Neural cell (in vitro differentiated cells): ENCODE results near the gene MINDY3. TPM values are rescaled to one million over a fixed set of nuclear protein-coding genes. Genes with fewer than 3 reads are reported as not detected.

Experiments
- H2AFZ ChIP-seq: fragments of 200-600, 300-800 bp; sonication (generic), shearing (Covaris generic); 2 replicates; pipeline ENCODE4 v1.6.0; 2014; ENCODE audit warnings: low read depth, mild to moderate bottlenecking, antibody characterized with exemption, low read length, moderate library complexity
- H3F3A ChIP-seq: fragments of 200-600 bp; shearing (Covaris generic); 2 replicates; pipeline ENCODE4 v1.6.1; 2016; ENCODE audit warnings: mild to moderate bottlenecking, moderate library complexity, mixed read lengths, antibody characterized with exemption, low read length; ENCODE audit not compliant: insufficient read depth, poor library complexity, severe bottlenecking
- H3K27ac ChIP-seq: fragments of 200-600, 300-800 bp; sonication (generic), shearing (Covaris generic); 2 replicates; pipeline ENCODE4 v1.5.1; 2014; ENCODE audit warnings: mild to moderate bottlenecking, low read length, moderate library complexity
- H3K27me3 ChIP-seq: fragments of 300-800, 200-600 bp; sonication (generic), shearing (Covaris generic); 2 replicates; pipeline ENCODE4 v1.6.0; 2014; ENCODE audit warnings: mild to moderate bottlenecking, low read depth, low read length, moderate library complexity; ENCODE audit not compliant: insufficient read depth
- H3K36me3 ChIP-seq: fragments of 300-800, 200-600 bp; sonication (generic), shearing (Covaris generic); 2 replicates; pipeline ENCODE4 v1.5.1; 2014; ENCODE audit warnings: mild to moderate bottlenecking, antibody characterized with exemption, low read length, moderate library complexity; ENCODE audit not compliant: insufficient read depth
- H3K4me2 ChIP-seq: fragments of 300-800, 200-600 bp; sonication (generic), shearing (Covaris generic); 2 replicates; pipeline ENCODE4 v1.6.0; 2014; ENCODE audit warnings: mild to moderate bottlenecking, low read length
- H3K4me3 ChIP-seq: fragments of 300-800, 200-600 bp; sonication (generic), shearing (Covaris generic); 2 replicates; pipeline ENCODE4 v1.5.1; 2014; ENCODE audit warnings: mild to moderate bottlenecking, low read length, moderate library complexity
- H3K79me2 ChIP-seq: fragments of 200-600 bp; shearing (Covaris generic); replicated peaks from 2 replicates; pipeline ENCODE4 v1.6.0; 2014; ENCODE audit warnings: mild to moderate bottlenecking, low read length, moderate library complexity; ENCODE audit not compliant: insufficient read depth
- H3K9ac ChIP-seq: fragments of 300-800, 200-600 bp; sonication (generic), shearing (Covaris generic); 2 replicates; pipeline ENCODE4 v1.6.1; 2016; ENCODE audit warnings: mild to moderate bottlenecking, low read length, mixed read lengths
- H3K9me2 ChIP-seq: fragments of 200-600 bp; shearing (Covaris generic); 2 replicates; pipeline ENCODE4 v1.6.1; 2016; ENCODE audit warnings: mild to moderate bottlenecking, low read length, mixed read lengths; ENCODE audit not compliant: insufficient read depth
- H3K9me3 ChIP-seq: fragments of 200-600, 300-800 bp; sonication (generic), shearing (Covaris generic); 2 replicates; pipeline ENCODE4 v1.6.1; 2016; ENCODE audit warnings: mild to moderate bottlenecking, mixed run types, low read length, moderate library complexity, mixed read lengths
- H4K20me1 ChIP-seq: fragments of 200-600 bp; shearing (Covaris generic); 2 replicates; pipeline ENCODE4 v1.6.1; 2016; ENCODE audit warnings: mild to moderate bottlenecking, mixed run types; ENCODE audit not compliant: insufficient read depth
- EP300 ChIP-seq: fragments of 450-650 bp; conservative IDR thresholded peaks from 2 replicates; pipeline ENCODE4 v1.6.1; 2014; ENCODE audit warnings: antibody characterized with exemption, mild to moderate bottlenecking, moderate library complexity; ENCODE audit not compliant: poor library complexity, severe bottlenecking
- EZH2 ChIP-seq: fragments of 200-600, 300-800 bp; shearing (Covaris generic), sonication (generic); IDR thresholded peaks from 2 replicates; pipeline ENCODE4 v1.6.1; 2014; ENCODE audit warnings: antibody characterized with exemption, low read length, borderline replicate concordance, mild to moderate bottlenecking; ENCODE audit not compliant: insufficient read depth, poor library complexity, severe bottlenecking
- MXI1 ChIP-seq: fragments of 450-650 bp; conservative IDR thresholded peaks from 2 replicates; pipeline ENCODE4 v1.6.1; 2014; ENCODE audit warnings: antibody characterized with exemption, mild to moderate bottlenecking; ENCODE audit not compliant: poor library complexity, severe bottlenecking
- POLR2AphosphoS5 ChIP-seq: IDR thresholded peaks from 2 replicates; pipeline ENCODE4 v1.6.1; 2012
- RAD21 ChIP-seq: fragments of 450-650 bp; conservative IDR thresholded peaks from 2 replicates; pipeline ENCODE4 v1.6.1; 2014; ENCODE audit warnings: antibody characterized with exemption, mild to moderate bottlenecking, moderate library complexity
- SMC3 ChIP-seq: fragments of 450-650 bp; conservative IDR thresholded peaks from 2 replicates; pipeline ENCODE4 v1.6.1; 2014; ENCODE audit warnings: antibody characterized with exemption, mild to moderate bottlenecking, moderate library complexity; ENCODE audit not compliant: poor library complexity
- TAF1 ChIP-seq: IDR thresholded peaks from 2 replicates; pipeline ENCODE4 v1.6.1; 2012; ENCODE audit warnings: low read depth
- polyA plus RNA-seq: library from polyadenylated mRNA; depleted of rRNA; stranded (reverse); fragments of >200 nt; gene quantifications from 2 replicates; pipeline ENCODE4 v1.2.3, GENCODE V29; 2014
- TF ChIP-seq, protein P1 (sequence below): IDR thresholded peaks from 2 replicates; pipeline ENCODE4 v1.6.1; 2012; ENCODE audit warnings: borderline replicate concordance
- TF ChIP-seq, protein P2 (sequence below): fragments of 450-650 bp; IDR thresholded peaks from 2 replicates; pipeline ENCODE4 v1.5.1; 2014; ENCODE audit warnings: antibody characterized with exemption, mild to moderate bottlenecking, moderate library complexity; ENCODE audit not compliant: poor library complexity, severe bottlenecking

The MINDY3 gene
- polyA plus RNA-seq, 1 donor from 2014 or later, result 56.5 TPM

DNA sequence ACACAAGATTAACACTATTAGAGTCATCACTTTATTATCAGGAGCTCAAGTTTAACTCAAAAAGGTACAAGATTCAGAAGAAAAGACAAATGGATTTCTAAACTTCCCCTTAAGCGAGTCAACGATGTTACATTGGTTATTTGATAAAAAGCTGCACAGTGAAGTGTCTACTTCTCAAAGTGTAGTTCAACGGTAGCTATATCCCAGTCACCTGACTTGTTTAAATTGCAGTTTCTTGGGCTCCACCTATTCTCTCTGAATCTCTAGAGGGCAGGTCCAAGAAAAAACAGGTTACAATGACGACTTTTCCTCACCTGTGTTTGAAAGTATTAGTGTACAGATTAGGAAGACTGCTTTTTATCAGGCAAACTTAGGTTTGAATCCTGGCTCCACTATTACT lies 16.6 kb downstream of the MINDY3 start:
- H3K36me3 ChIP-seq, result no peaks in the 10 kb centered on the region
- TF ChIP-seq, protein P1, sequence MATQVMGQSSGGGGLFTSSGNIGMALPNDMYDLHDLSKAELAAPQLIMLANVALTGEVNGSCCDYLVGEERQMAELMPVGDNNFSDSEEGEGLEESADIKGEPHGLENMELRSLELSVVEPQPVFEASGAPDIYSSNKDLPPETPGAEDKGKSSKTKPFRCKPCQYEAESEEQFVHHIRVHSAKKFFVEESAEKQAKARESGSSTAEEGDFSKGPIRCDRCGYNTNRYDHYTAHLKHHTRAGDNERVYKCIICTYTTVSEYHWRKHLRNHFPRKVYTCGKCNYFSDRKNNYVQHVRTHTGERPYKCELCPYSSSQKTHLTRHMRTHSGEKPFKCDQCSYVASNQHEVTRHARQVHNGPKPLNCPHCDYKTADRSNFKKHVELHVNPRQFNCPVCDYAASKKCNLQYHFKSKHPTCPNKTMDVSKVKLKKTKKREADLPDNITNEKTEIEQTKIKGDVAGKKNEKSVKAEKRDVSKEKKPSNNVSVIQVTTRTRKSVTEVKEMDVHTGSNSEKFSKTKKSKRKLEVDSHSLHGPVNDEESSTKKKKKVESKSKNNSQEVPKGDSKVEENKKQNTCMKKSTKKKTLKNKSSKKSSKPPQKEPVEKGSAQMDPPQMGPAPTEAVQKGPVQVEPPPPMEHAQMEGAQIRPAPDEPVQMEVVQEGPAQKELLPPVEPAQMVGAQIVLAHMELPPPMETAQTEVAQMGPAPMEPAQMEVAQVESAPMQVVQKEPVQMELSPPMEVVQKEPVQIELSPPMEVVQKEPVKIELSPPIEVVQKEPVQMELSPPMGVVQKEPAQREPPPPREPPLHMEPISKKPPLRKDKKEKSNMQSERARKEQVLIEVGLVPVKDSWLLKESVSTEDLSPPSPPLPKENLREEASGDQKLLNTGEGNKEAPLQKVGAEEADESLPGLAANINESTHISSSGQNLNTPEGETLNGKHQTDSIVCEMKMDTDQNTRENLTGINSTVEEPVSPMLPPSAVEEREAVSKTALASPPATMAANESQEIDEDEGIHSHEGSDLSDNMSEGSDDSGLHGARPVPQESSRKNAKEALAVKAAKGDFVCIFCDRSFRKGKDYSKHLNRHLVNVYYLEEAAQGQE, result no peak
- TF ChIP-seq EP300 (no peak), EZH2 (no peak), MXI1 (no peak), TAF1 (no peak), RAD21 (no peak), SMC3 (no peak), POLR2AphosphoS5 (no peak)
- TF ChIP-seq, protein P2, sequence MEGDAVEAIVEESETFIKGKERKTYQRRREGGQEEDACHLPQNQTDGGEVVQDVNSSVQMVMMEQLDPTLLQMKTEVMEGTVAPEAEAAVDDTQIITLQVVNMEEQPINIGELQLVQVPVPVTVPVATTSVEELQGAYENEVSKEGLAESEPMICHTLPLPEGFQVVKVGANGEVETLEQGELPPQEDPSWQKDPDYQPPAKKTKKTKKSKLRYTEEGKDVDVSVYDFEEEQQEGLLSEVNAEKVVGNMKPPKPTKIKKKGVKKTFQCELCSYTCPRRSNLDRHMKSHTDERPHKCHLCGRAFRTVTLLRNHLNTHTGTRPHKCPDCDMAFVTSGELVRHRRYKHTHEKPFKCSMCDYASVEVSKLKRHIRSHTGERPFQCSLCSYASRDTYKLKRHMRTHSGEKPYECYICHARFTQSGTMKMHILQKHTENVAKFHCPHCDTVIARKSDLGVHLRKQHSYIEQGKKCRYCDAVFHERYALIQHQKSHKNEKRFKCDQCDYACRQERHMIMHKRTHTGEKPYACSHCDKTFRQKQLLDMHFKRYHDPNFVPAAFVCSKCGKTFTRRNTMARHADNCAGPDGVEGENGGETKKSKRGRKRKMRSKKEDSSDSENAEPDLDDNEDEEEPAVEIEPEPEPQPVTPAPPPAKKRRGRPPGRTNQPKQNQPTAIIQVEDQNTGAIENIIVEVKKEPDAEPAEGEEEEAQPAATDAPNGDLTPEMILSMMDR, result no peak
- H3K4me2 ChIP-seq, result no peak overlapping the region
- H3K9me2 ChIP-seq, result no peaks in the 10 kb centered on the region
- H3K27ac ChIP-seq, result no peak overlapping the region
- H3K9ac ChIP-seq, result no peak overlapping the region
- H3K9me3 ChIP-seq, result no peaks in the 10 kb centered on the region
- no peak overlapping the region for H2AFZ ChIP-seq
- no peaks in the 10 kb centered on the region for H3F3A ChIP-seq
- no peaks in the 10 kb centered on the region for H4K20me1 ChIP-seq
- no peaks in the 10 kb centered on the region for H3K27me3 ChIP-seq
- peaks cover 3% of the 10 kb centered on the region for H3K79me2 ChIP-seq
- no peak overlapping the region for H3K4me3 ChIP-seq

DNA sequence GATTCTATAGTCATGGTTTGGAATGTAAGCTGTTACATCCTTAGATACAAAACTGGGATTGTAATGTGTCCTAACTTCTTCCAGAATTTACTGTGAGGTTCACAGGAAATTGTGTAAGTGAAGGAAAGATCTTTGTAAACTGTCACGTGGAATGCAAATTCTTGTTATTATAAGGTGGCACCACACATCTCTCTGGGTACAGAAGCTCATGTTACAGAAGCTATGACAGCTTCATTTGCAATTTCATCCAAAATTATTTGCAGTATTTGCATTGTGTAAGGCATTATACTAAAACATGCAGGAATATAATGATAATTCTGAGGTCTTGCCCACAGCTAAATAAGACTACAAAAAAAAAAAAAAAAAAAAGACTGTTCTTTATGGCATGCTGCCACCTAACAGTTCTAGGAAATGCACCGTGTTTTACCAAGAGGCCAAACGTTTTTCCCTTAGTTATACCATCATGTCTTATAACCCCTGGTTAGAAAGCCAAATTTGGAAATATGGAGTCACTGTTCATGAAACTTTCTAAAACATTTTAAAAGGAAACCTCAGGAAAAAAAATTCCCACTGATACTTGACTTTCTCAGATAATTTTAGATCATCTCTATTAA lies 17.6 kb downstream of the MINDY3 start:
- H2AFZ ChIP-seq, result no peak overlapping the region
- H3K27me3 ChIP-seq, result no peaks in the 10 kb centered on the region
- no peaks in the 10 kb centered on the region for H3K36me3 ChIP-seq
- no peaks in the 10 kb centered on the region for H3F3A ChIP-seq
- H3K4me2 ChIP-seq, result no peak overlapping the region
- H3K27ac ChIP-seq, result no peak overlapping the region
- no peak overlapping the region for H3K9ac ChIP-seq
- TF ChIP-seq POLR2AphosphoS5 (no peak), EZH2 (no peak), MXI1 (no peak), TAF1 (no peak), EP300 (no peak), RAD21 (no peak), SMC3 (no peak)
- TF ChIP-seq, protein P1, result no peak
- TF ChIP-seq, protein P2, result no peak
- no peaks in the 10 kb centered on the region for H3K9me3 ChIP-seq
- H3K79me2 ChIP-seq, result peaks cover 3% of the 10 kb centered on the region
- H4K20me1 ChIP-seq, result no peaks in the 10 kb centered on the region
- no peak overlapping the region for H3K4me3 ChIP-seq
- H3K9me2 ChIP-seq, result no peaks in the 10 kb centered on the region
